GM18907 (cell line): ENCODE results near the gene HDAC9.
"Not testable (repeated sequence)": the region's sequence is repeated elsewhere in the genome, so short reads cannot be mapped to it uniquely, and the experiment has no call there.

ENCODE experiments used
- ATAC-seq: cut with Tn5 transposase; IDR thresholded peaks from one replicate; pipeline ENCODE4 v1.9.1; 2021; ENCODE audit warnings: mild to moderate bottlenecking, moderate library complexity; ENCODE audit not compliant: unreplicated experiment

HDAC9 gene

DNA sequence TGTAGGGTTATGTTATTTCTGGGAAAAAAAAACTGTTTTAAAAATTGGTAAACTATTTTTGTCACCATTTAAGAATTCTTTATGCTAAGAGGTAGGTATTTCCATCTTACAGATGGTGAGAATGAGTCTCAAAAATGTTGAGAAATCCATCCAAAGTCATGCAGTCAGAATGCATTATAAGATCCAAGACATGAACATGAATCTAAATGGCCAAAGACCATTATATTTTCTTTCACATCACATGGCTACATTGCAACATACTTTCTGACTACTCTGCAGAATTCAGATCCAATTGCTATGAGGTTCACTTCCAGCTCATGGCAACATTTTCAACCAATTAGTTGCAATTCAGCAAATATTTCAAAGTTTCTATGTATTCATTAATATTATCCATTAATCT lies 440.7 kb downstream of the HDAC9 start:
- ATAC-seq: no peak

DNA sequence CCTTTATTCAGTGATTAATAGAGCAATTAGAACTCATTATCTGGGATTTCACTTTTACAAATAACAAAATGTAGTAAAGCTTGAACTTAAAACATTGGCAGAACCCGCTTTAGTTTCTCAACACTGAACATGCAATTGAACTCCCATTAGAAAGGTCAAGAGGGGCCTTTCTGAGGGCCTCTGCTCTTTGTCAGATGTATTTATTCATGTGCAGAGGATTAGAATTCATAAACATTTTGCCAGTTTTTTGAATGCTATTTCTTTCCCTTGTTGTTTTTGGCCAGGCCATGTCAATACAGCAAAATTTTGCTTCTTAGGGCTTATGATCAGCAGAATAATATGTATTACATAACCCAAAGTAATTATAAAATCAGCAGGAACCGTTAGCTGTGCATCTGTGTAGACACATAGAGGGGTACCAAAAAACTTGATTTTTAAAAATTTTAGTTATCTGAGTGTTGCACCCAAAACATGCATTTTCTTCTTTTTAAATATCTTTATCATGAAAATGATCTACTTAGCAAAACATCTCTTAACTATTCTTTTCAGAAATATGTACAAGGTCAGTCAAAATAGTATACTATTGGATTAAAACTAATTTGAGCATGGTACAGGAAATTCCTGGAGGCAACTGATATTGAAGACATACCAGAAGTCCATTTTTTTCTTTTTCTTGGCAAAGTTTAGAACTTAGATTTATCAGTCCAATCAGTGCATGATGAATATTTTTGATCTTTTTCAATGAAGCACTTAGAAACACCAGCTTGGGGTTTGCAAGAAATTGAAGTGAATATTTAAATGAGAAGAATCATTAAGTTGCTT lies 444.4 kb downstream of the HDAC9 start:
- no peak for ATAC-seq

DNA sequence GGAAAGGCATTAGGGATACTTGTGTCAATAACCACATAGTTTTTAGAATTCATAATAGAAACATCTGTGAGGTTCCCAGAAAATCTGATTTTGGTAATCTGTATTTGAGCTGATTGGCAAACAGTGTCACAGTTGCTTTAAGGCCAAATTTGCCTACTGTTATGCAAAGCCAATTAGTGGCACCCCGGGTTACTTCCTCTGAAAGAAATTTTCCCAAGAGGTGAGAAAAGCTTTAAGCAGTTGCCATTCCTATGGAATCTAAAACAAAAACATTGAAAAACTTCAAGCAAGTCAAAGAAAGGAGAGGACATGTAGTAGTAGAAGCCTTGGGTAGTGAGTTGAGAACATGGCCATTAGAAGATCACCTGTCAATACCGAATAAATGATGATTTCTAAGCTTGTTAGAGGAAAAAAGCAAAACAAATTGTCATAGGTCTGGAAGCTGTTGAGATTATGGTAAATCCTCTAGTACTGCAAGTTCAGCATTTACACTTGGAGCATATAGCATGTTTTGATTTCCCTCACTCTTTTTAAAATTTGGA lies 445.1 kb downstream of the HDAC9 start:
- ATAC-seq: no peak

DNA sequence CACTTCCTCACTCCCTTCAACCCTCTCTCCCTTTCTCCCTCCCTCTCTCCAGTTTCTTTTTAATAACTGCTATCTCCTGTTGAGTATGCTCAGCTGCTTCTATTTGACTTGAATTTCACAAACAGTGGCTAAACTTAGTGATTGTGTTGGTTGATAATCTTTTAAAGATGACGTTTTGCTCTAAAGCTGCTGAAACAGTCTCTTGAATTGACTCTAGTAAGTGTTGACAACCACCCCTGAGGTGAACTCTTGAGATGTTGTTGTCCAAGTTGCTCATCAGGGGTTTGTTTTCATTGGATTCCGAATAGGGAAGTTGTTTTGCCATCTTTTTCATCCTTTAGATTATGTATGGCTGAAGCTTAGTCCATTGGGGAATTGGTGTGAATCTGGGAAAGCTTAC lies 445.7 kb downstream of the HDAC9 start:
- no peak for ATAC-seq

DNA sequence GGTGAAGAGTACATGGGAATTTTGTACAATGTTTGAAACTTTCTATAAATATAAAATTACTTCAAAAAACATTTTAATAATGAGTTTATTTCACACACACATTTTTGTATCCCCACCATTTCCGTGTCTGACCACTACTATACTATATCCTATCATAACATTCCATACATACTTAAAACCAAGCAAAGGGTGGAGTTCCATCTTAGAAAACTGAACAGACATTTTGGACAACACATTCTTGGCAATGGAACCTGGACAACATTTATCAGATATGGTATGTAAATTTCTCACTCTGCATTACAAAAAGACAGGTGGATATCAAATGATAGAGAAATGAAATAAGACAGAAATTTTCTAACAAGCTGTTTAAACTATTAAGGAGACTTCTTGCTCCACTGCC lies 453.0 kb downstream of the HDAC9 start:
- ATAC-seq: no peak

DNA sequence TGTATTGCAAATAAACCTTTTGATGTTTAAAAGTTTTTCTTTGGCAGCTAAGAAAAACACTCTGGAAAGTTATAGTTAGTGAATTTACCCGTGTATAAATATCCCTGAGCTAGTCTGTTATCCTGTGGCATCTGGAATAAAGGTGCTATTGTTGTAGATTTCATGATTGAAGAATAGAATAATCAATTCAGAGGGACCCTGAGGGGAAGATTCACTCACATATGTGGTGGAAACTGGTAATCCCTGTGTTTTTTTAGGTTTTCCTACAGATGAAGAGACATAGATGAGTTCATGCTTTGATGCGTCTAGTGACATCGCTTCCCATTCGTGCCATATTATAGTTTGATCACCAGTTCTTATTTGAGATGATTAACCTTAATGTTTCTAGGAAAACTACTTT lies 457.3 kb downstream of the HDAC9 start:
- no peak for ATAC-seq

DNA sequence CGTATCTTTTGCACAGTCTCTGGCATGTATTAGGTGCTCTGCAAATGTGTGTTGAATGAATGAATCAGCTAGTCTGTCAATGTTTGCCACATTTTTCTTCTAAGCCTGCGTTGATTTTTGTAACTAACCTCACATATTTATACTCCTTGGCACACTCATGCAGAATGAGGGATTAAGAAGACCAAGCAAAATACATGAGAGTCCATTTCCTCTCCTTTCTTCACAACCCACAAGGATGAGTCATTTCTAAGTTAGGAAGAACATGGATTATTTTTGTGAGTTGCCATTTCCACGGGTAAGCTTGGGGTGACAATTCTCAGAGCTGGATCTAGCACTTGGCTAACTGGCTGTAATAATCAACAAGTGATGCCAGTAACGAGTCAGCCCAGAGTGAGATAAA lies 463.1 kb downstream of the HDAC9 start:
- no peak for ATAC-seq

DNA sequence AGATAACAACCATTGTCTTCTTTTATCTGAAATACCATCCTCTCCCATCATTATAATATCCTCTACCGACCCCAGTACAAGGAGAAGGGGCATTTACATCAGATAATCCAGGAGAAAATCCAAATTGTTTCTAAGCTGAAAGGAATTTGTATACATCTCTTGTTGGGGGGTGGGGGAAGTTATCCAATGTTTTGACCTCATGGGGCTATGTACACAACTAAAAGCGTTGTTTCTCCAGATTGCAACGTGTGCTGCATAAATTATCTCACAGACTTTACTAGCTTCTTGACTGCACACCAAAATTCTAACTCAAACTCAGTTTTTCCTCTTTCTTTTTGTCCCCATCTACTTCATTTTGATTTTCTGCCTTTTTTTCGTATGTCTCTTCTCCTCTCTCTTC lies 465.2 kb downstream of the HDAC9 start:
- no peak for ATAC-seq

DNA sequence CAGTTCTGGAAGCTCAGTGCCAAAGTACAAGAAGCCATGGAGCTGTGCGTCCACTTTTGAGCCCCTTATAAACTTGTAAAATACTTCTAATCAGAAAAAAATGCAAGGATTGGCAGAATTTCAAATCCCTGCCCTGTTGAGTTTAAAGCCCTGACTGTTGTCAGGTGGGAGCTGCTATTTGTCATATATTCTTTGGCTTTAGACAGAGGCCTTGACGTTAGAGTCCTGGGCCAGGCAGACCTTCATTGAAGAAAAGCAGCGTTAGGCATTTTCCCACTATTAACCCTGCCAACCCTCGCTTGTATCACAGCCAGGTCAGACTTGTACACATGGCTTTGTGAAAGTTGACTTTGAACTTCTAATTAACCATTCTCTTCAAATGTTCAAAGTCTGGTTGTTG lies 466.5 kb downstream of the HDAC9 start:
- no peak for ATAC-seq

DNA sequence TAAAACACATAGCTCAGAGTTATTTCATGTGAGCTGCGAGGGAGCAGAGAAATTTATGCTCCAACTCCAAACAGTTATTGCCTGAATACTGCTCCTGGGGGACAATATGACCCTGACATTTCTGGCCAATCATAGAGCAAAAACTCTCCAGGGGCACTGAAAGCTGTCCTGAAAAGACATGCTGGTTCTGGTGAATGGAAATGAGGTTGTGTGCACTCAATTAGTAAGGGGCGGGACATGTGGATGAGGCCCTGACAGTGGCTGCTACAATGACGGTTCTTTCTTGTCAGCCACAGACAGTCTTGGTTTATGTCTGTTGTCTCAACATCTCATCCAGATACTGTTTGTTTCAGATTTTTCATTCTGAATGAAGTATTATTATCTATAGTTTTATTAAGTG lies 470.1 kb downstream of the HDAC9 start:
- no peak for ATAC-seq

DNA sequence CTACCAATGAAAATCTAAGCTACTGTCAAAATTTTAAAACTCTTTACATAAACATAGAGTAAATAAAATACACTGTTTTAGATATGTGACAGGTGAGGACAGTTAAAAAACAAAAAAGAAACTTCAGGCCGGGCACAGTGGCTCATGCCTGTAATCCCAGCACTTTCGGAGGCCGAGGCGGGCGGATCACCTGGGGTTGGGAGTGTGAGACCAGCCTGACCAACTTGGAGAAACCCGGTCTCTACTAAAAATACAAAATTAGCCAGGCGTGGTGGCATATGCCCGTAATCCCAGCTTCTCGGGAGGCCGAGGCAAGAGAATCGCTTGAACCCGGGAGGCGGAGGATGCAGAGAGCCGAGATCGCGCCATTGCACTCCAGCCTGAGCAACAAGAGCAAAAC lies 472.2 kb downstream of the HDAC9 start:
- ATAC-seq: not testable (repeated sequence)

DNA sequence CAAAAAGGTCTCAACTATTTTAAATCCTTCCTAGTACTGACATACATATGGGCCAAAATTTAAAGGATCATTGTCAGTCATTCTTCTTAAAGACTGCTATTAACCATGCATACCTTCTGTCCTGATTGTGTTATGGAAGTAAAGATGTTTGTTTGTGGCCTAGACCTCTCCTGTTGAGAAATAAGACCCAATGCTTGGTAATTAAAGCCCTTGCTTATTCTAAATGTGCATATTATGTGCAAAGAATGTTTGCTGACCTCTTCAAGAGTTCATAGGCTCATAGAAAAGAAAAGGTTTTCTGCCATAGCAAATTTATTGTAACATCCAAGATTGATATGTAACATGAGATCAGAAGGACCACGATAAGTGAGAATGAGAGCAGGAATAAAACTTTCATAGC lies 476.3 kb downstream of the HDAC9 start:
- ATAC-seq: no peak

DNA sequence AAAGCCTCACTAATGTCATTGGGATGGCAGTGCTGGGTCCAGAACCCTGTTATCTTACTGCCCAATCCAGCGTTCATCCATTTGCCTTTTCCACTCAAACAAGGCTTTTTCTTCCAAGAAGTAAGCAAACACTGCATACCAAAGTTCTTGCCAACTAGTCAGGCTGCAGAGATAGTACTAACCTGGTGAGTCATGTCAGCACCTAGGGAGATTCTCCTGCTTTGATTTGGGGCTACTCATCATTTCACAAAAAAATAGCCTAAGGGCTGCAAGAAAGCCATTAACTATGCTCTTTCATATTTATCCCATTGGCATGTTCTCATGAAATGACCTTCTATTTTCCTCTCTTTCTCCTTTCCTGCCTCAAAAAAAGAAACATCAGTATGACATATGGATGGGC lies 479.3 kb downstream of the HDAC9 start:
- no peak for ATAC-seq

DNA sequence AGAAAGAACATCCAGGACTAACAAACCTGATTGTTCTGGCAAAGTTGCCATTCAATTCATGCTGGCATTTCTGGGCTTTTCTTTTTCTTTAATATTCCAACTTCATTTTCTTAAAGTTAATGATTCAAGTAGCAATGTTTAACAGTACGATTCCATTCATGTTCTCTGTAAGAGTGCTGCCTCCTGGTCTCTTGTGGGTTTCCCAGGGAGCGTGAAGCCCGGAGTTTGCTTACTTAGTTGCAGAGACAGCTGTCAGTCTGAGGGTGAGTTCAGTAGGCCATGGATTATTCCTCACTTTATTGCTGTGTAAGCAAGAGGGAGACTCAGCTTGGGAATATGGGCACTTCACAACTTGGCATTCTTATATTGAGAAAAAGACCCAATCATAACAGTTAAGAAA lies 479.7 kb downstream of the HDAC9 start:
- no peak for ATAC-seq

DNA sequence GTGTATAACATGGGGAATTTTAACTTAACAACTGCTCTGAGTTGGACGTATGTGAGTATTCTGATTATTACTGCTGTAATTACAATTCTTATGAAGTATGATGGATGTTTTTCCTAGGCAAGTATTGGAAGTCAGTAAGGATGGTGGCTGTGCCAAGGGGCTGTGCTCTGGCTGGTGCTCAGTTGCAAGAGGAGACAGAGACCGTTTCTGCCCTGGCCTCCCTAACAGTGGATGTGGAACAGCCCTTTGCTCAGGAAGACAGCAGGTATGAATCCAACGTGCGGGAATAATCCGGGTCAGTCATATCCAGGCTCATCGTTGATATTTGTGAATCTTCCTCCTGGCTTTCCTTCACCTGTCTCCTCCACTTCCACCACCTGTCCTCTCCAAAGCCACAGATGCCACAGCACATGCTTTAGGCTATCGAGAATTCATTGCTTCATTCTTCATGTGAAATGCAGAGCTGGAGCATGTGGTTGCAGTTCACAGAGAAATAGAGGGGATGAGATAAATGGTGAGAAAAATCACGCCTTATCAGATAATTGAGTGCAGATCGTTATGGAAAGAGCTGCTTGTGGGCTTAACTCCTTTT lies 480.2 kb downstream of the HDAC9 start:
- ATAC-seq: no peak

DNA sequence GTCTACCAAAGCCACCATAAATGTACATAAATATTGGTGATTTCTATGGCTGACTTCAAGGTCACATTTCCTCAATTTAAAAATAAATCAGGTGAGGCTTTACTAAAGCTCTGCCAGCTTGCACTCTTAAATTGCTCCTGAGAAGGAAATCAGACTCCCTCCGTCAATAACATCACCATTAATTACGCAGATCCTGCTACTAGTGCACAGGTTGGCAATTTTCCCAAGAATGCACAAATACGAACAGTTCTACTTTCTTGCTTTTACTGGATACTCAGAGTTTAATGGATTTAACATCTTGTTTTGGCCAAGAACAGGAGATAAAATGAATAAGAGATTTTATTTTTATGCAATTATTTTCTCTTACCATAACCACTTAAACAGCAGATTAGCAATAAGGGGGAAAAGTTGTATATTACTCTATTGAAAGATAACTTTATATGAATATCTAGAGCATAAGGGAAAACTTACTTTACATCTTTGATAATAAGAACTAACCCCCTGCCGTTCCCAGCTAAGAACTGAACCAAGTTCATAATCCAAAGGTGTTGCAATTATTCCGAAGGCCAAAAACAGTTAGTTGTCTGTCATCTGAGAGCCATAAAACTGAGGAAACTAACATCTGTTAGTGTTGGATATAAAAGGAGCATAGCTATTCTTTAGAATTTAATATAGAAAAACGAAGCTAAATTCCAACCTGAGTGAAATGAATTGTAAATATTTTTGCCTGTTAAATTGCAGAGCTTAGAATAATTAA lies 481.3 kb downstream of the HDAC9 start:
- no peak for ATAC-seq

DNA sequence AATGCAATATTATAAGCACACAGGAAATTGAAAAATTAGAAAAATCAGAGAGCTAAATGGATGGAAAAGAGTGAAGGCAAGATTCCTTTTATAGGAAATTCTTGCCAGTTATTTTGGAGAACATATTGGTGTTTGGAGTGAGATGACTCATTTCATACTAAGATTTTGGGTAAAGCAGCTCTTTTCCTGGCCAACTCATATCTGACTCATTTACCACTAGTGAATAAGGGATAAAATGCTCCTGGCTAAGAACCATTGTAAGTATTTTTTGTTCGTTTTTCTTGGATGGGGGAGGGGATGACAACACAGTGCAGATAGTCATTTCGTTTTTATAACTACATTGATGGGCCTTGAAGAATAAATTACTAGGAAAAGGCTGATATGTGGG lies 482.6 kb downstream of the HDAC9 start:
- ATAC-seq: no peak

DNA sequence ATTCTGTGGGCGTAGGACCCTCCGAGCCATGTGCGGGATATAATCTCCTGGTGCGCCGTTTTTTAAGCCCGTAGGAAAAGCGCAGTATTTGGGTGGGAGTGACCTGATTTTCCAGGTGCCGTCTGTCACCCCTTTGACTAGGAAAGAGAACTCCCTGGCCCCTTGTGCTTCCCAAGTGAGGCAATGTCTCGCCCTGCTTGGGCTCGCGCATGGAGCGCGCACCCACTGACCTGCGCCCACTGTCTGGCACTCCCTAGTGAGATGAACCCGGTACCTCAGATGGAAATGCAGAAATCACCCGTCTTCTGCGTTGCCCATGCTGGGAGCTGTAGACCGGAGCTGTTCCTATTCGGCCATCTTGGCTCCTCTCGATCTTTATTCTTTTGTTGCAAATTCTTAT lies 495.2 kb downstream of the HDAC9 start:
- not testable (repeated sequence) for ATAC-seq

DNA sequence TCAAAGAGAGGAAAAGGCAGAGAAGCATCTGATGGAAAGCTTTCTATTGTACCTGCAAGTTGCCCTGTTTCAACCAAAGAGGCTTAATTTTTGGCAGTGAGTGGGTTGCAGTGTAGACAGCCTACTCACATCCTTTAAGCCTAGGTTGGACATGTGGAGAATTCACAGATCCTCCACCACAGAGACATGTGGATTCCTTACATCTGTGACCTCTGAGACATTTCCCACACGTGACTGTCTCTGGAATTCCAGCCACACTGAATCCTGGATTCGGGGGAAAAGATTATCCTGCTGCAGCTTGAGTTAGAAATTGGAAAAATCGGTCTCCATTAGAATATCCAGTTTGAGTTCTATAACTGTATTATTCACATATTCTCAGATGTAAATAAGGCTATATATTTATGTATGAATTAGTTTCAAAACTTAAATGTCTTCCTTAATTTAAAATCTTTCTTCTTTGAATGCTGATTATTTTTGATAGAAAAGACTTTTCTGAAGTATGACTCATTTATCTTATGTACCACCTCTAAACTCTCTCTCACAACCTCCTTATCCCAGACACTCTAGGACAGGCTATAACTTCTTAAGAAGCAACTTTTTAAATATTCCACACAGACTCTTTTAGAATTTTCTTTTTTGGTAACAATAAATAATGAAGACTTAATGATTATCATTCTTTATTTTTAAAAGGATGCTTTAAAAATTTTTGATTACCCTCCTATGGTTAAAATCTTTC lies 498.6 kb downstream of the HDAC9 start:
- no peak for ATAC-seq

DNA sequence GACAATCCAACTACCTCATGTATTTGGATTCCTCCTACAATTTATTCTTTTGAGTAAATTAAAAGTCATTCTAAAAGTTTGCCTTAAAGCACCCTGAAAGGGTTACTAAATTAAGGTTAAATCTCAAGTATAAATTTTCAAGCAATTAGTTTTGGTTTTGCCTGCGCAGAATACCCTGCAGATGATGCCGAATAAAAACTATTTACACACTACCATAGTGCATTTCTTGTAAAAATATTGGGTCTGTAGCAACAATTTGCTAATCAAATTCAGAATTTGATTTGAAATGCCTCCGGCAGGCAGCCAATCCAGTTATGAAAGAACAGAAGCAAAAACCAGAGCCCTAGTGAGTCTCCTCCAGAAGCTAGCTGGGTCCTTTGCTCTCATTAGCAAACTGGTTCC lies 499.7 kb downstream of the HDAC9 start:
- ATAC-seq: no peak

DNA sequence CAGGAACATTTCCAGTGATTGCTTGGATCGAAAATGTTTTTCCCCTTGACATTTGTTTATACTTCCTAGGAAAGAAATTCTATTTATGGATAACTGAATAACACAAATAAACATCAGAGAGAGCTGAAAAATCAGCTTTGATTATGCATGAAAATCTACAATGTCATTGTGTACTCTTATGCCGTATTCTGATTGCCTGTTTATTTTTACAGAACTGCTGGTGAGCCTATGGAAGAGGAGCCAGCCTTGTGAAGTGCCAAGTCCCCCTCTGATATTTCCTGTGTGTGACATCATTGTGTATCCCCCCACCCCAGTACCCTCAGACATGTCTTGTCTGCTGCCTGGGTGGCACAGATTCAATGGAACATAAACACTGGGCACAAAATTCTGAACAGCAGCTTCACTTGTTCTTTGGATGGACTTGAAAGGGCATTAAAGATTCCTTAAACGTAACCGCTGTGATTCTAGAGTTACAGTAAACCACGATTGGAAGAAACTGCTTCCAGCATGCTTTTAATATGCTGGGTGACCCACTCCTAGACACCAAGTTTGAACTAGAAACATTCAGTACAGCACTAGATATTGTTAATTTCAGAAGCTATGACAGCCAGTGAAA lies 500.4 kb downstream of the HDAC9 start:
- no peak for ATAC-seq
